Activated T-cell treated with anti-CD3 and anti-CD28 coated beads, Interleukin-2, amount 50 U/mL, for 72 hours (primary cell): ENCODE measurements around the gene NR5A1. TPM values are rescaled to one million over a fixed set of nuclear protein-coding genes. Genes with fewer than 3 reads are reported as not detected.

ENCODE experiments used
- ATAC-seq, 2 donors: fragments of 150-1000 bp; cut with Tn5 transposase; replicated peaks in 1 of 2; 2 replicates each; pipeline ENCODE4 v1.10.0; 2021; ENCODE audit warnings: moderate library complexity in 2 of 2, mild to moderate bottlenecking in 1 of 2
- DNase-seq, 2 donors: peaks; one replicate each; pipeline ENCODE4 v3.0.0; 2021 to 2022; ENCODE audit warnings: mixed read lengths in 1 of 2
- H3K27ac Mint-ChIP-seq: one replicate; pipeline ENCODE4 v1.8.0; 2022; ENCODE audit warnings: mild to moderate bottlenecking, moderate library complexity, mixed read lengths
- H3K27me3 Mint-ChIP-seq: one replicate; pipeline ENCODE4 v1.8.0; 2022; ENCODE audit warnings: low read depth, mixed read lengths
- H3K36me3 Mint-ChIP-seq, 2 donors: one replicate each; pipeline ENCODE4 v1.8.0; 2022; ENCODE audit warnings: mixed read lengths in 2 of 2, mild to moderate bottlenecking in 1 of 2; ENCODE audit not compliant: insufficient read depth in 2 of 2
- H3K4me1 Mint-ChIP-seq: one replicate; pipeline ENCODE4 v1.8.0; 2022; ENCODE audit warnings: low read depth, mixed read lengths
- H3K4me3 Mint-ChIP-seq, 2 donors: one replicate each; pipeline ENCODE4 v1.8.0; 2022; ENCODE audit warnings: mild to moderate bottlenecking in 2 of 2, mixed read lengths in 2 of 2, moderate library complexity in 2 of 2
- H3K9me3 Mint-ChIP-seq, 2 donors: one replicate each; pipeline ENCODE4 v1.8.0; 2022; ENCODE audit warnings: mixed read lengths in 2 of 2
- total RNA-seq, 2 donors: library from RNA; stranded (reverse); gene quantifications; one replicate each; pipeline ENCODE4 v1.2.3, GENCODE V29; 2022

Gene NR5A1
- total RNA-seq, 2 donors from 2014 or later: 0.07 TPM; not detected in 1

GRCh38 chr9:124530246-124530645 lies 23.0 kb upstream of the NR5A1 start:
- Mint-ChIP-seq H3K9me3 (no peaks in the 10 kb centered on the region), H3K27me3 (no peaks in the 10 kb centered on the region), H3K4me3 (no peak overlapping the region), H3K27ac (no peak overlapping the region), H3K4me1 (no peaks in the 10 kb centered on the region), H3K36me3 (no peaks in the 10 kb centered on the region)
- DNase-seq: no peak
- ATAC-seq: no peak

- H3K4me1 Mint-ChIP-seq: no peaks in the 10 kb centered on the region
- ATAC-seq: no peak
- no peaks in the 10 kb centered on the region for H3K9me3 Mint-ChIP-seq
Measured at GRCh38 chr9:124527781-124528180, 20.6 kb upstream of the NR5A1 start.

GRCh38 chr9:124526174-124526573 lies 19.0 kb upstream of the NR5A1 start:
- Mint-ChIP-seq H3K4me3 (no peak overlapping the region), H3K27ac (no peak overlapping the region), H3K36me3 (no peaks in the 10 kb centered on the region), H3K4me1 (no peaks in the 10 kb centered on the region), H3K9me3 (no peaks in the 10 kb centered on the region), H3K27me3 (peaks cover 4% of the 10 kb centered on the region)
- ATAC-seq: no peak
- no peak for DNase-seq

More at GRCh38 chr9:124527781-124528180, 20.6 kb upstream of the NR5A1 start:
- H3K36me3 Mint-ChIP-seq: no peaks in the 10 kb centered on the region
- no peaks in the 10 kb centered on the region for H3K27me3 Mint-ChIP-seq
- no peak overlapping the region for H3K4me3 Mint-ChIP-seq
- no peak for DNase-seq
- H3K27ac Mint-ChIP-seq: no peak overlapping the region

- Mint-ChIP-seq H3K4me3 (no peak overlapping the region), H3K27ac (no peak overlapping the region), H3K36me3 (no peaks in the 10 kb centered on the region), H3K9me3 (no peaks in the 10 kb centered on the region), H3K4me1 (no peaks in the 10 kb centered on the region), H3K27me3 (peaks cover 11% of the 10 kb centered on the region)
- ATAC-seq (no peak), DNase-seq (no peak)
Measured at GRCh38 chr9:124522121-124523098, 15.2 kb upstream of the NR5A1 start.

GRCh38 chr9:124521142-124521541 lies 13.9 kb upstream of the NR5A1 start:
- no peaks in the 10 kb centered on the region for H3K36me3 Mint-ChIP-seq
- H3K27ac Mint-ChIP-seq: no peak overlapping the region
- H3K9me3 Mint-ChIP-seq: no peaks in the 10 kb centered on the region
- DNase-seq: no peak
- no peaks in the 10 kb centered on the region for H3K4me1 Mint-ChIP-seq
- no peak for ATAC-seq
- peaks cover 11% of the 10 kb centered on the region for H3K27me3 Mint-ChIP-seq
- no peak overlapping the region for H3K4me3 Mint-ChIP-seq

GRCh38 chr9:124520206-124520596 lies 13.0 kb upstream of the NR5A1 start:
- ATAC-seq (no peak), DNase-seq (no peak)
- H3K36me3 Mint-ChIP-seq: no peaks in the 10 kb centered on the region
- H3K9me3 Mint-ChIP-seq: no peaks in the 10 kb centered on the region
- no peaks in the 10 kb centered on the region for H3K4me1 Mint-ChIP-seq
- H3K27ac Mint-ChIP-seq: no peak overlapping the region
- H3K4me3 Mint-ChIP-seq: no peak overlapping the region
- H3K27me3 Mint-ChIP-seq: peaks cover 11% of the 10 kb centered on the region

GRCh38 chr9:124518116-124518515 lies 10.9 kb upstream of the NR5A1 start:
- Mint-ChIP-seq H3K36me3 (no peaks in the 10 kb centered on the region), H3K4me1 (no peaks in the 10 kb centered on the region), H3K4me3 (no peak overlapping the region), H3K9me3 (no peaks in the 10 kb centered on the region), H3K27me3 (peaks cover 11% of the 10 kb centered on the region), H3K27ac (no peak overlapping the region)
- DNase-seq: no peak
- ATAC-seq: no peak

GRCh38 chr9:124517600-124517999 lies 10.4 kb upstream of the NR5A1 start:
- H3K36me3 Mint-ChIP-seq: no peaks in the 10 kb centered on the region
- H3K9me3 Mint-ChIP-seq: no peaks in the 10 kb centered on the region
- DNase-seq (no peak), ATAC-seq (no peak)
- no peak overlapping the region for H3K27ac Mint-ChIP-seq
- H3K4me3 Mint-ChIP-seq: no peak overlapping the region
- peaks cover 11% of the 10 kb centered on the region for H3K27me3 Mint-ChIP-seq
- H3K4me1 Mint-ChIP-seq: no peaks in the 10 kb centered on the region

GRCh38 chr9:124514874-124515273 lies 7.7 kb upstream of the NR5A1 start:
- no peak for ATAC-seq
- H3K4me1 Mint-ChIP-seq: no peaks in the 10 kb centered on the region
- no peak for DNase-seq
- H3K27me3 Mint-ChIP-seq: no peaks in the 10 kb centered on the region
- no peak overlapping the region for H3K27ac Mint-ChIP-seq
- no peak overlapping the region for H3K4me3 Mint-ChIP-seq
- H3K36me3 Mint-ChIP-seq: no peaks in the 10 kb centered on the region
- no peaks in the 10 kb centered on the region for H3K9me3 Mint-ChIP-seq

GRCh38 chr9:124514125-124514524 lies 6.9 kb upstream of the NR5A1 start:
- no peaks in the 10 kb centered on the region for H3K9me3 Mint-ChIP-seq
- no peak for ATAC-seq
- no peak overlapping the region for H3K4me3 Mint-ChIP-seq
- H3K36me3 Mint-ChIP-seq: no peaks in the 10 kb centered on the region
- H3K27ac Mint-ChIP-seq: no peak overlapping the region
- no peak for DNase-seq
- H3K4me1 Mint-ChIP-seq: no peaks in the 10 kb centered on the region
- H3K27me3 Mint-ChIP-seq: no peaks in the 10 kb centered on the region

GRCh38 chr9:124513376-124513994 lies 6.3 kb upstream of the NR5A1 start:
- ATAC-seq (no peak), DNase-seq (no peak)
- no peaks in the 10 kb centered on the region for H3K9me3 Mint-ChIP-seq
- H3K27ac Mint-ChIP-seq: no peak overlapping the region
- no peaks in the 10 kb centered on the region for H3K4me1 Mint-ChIP-seq
- H3K27me3 Mint-ChIP-seq: no peaks in the 10 kb centered on the region
- no peaks in the 10 kb centered on the region for H3K36me3 Mint-ChIP-seq
- no peak overlapping the region for H3K4me3 Mint-ChIP-seq

GRCh38 chr9:124512806-124513204 lies 5.6 kb upstream of the NR5A1 start:
- no peak overlapping the region for H3K4me3 Mint-ChIP-seq
- no peak overlapping the region for H3K27ac Mint-ChIP-seq

GRCh38 chr9:124511891-124512805 lies 4.9 kb upstream of the NR5A1 start:
- no peaks in the 10 kb centered on the region for H3K4me1 Mint-ChIP-seq
- DNase-seq (no peak), ATAC-seq (no peak)
- H3K27me3 Mint-ChIP-seq: no peaks in the 10 kb centered on the region
- no peaks in the 10 kb centered on the region for H3K9me3 Mint-ChIP-seq
- H3K4me3 Mint-ChIP-seq: no peak overlapping the region
- no peak overlapping the region for H3K27ac Mint-ChIP-seq
- H3K36me3 Mint-ChIP-seq: no peaks in the 10 kb centered on the region

More at GRCh38 chr9:124512806-124513204, 5.6 kb upstream of the NR5A1 start:
- H3K9me3 Mint-ChIP-seq: no peaks in the 10 kb centered on the region
- no peak for ATAC-seq
- no peaks in the 10 kb centered on the region for H3K27me3 Mint-ChIP-seq
- no peak for DNase-seq
- H3K4me1 Mint-ChIP-seq: no peaks in the 10 kb centered on the region
- H3K36me3 Mint-ChIP-seq: no peaks in the 10 kb centered on the region
